Stimulated activated CD8-positive, alpha-beta memory T cell treated with anti-CD3 and anti-CD28 coated beads, Interleukin-2, amount 100 ng/mL, for 48 hours (primary cell): ENCODE data around the gene E4F1.
"Not testable (repeated sequence)": the region's sequence is repeated elsewhere in the genome, so short reads cannot be mapped to it uniquely, and the experiment has no call there.

Experiments used
- DNase-seq, 2 donors: peaks; one replicate each; pipeline ENCODE4 v3.0.0-alpha.2; 2020; ENCODE audit warnings: low read depth in 2 of 2

E4F1 gene

GRCh38 chr16:2190002-2190658, 33.3 kb upstream of the E4F1 start:
- no peak for DNase-seq

- DNase-seq, result no peak
These were observed 32.5 kb upstream of the E4F1 start for GRCh38 chr16:2190659-2191445.

- no peak for DNase-seq
These were observed 32.0 kb upstream of the E4F1 start for GRCh38 chr16:2191446-2191706.

- no peak for DNase-seq
These were observed 29.1 kb upstream of the E4F1 start for GRCh38 chr16:2194166-2194834.

GRCh38 chr16:2194852-2195321, 28.5 kb upstream of the E4F1 start:
- no peak for DNase-seq

GRCh38 chr16:2195322-2196161, 27.8 kb upstream of the E4F1 start:
- no peak for DNase-seq

GRCh38 chr16:2196162-2196980, 27.0 kb upstream of the E4F1 start, which contains the start of gene CASKIN1:
Gene CASKIN1, minus strand, starts transcription at chr16:2196605. Its CDS starts 173 bp downstream, at chr16:2196432.
- DNase-seq, result no peak

- DNase-seq, result no peak
These were observed 26.3 kb upstream of the E4F1 start for GRCh38 chr16:2196981-2197511.

GRCh38 chr16:2197765-2198164, 25.6 kb upstream of the E4F1 start:
- DNase-seq, result no peak

GRCh38 chr16:2198283-2198682, 25.1 kb upstream of the E4F1 start:
- no peak for DNase-seq

GRCh38 chr16:2199095-2199494, 24.3 kb upstream of the E4F1 start:
- no peak for DNase-seq

GRCh38 chr16:2199621-2200139, 23.7 kb upstream of the E4F1 start:
- DNase-seq, result no peak

GRCh38 chr16:2200313-2200712, 23.1 kb upstream of the E4F1 start:
- DNase-seq, result no peak

GRCh38 chr16:2203119-2203688, 20.2 kb upstream of the E4F1 start:
- DNase-seq, result not testable (repeated sequence)

- no peak for DNase-seq
These were observed 18.8 kb upstream of the E4F1 start for GRCh38 chr16:2204416-2205103.

- peak; percentile 74 to 91 for DNase-seq
These were observed 18.1 kb upstream of the E4F1 start, which contains the start of gene MLST8 for GRCh38 chr16:2205104-2205966. Gene MLST8, plus strand, starts transcription at chr16:2205454. Its CDS starts 632 bp downstream, at chr16:2206086.

GRCh38 chr16:2205967-2206313, 17.5 kb upstream of the E4F1 start:
- DNase-seq, result no peak

GRCh38 chr16:2206420-2206779, 17.0 kb upstream of the E4F1 start:
- DNase-seq, result no peak
